Stimulated activated CD8-positive, alpha-beta memory T cell treated with anti-CD3 and anti-CD28 coated beads, Interleukin-12 subunit alpha, Interleukin-12 subunit beta, amount 100 ng/mL, for 24 hours (primary cell): ENCODE measurements around the gene OPTC.

Experiments used
- DNase-seq: peaks from one replicate; pipeline ENCODE4 v3.0.0-alpha.2; 2020; ENCODE audit errors: extremely low read depth

Gene OPTC

GRCh38 chr1:203491664-203492063 lies 2.3 kb upstream of the OPTC start:
- no peak for DNase-seq

- DNase-seq = no peak
These were observed 1.7 kb upstream of the OPTC start for GRCh38 chr1:203492082-203492747.

GRCh38 chr1:203492748-203493130 lies 1.2 kb upstream of the OPTC start:
- no peak for DNase-seq

- DNase-seq = no peak
These were observed 1.9 kb downstream of the OPTC start for GRCh38 chr1:203495845-203496244.

GRCh38 chr1:203497269-203497777 lies 3.4 kb downstream of the OPTC start:
- no peak for DNase-seq

GRCh38 chr1:203499643-203500278 lies 5.8 kb downstream of the OPTC start:
- DNase-seq = no peak

- no peak for DNase-seq
These were observed 6.3 kb downstream of the OPTC start for GRCh38 chr1:203500279-203500678.

GRCh38 chr1:203503836-203504235 lies 9.9 kb downstream of the OPTC start:
- no peak for DNase-seq

GRCh38 chr1:203504400-203505250 lies 10.7 kb downstream of the OPTC start:
- DNase-seq = peak; percentile 32

GRCh38 chr1:203505526-203506204 lies 11.7 kb downstream of the OPTC start:
- no peak for DNase-seq

- no peak for DNase-seq
These were observed 13.1 kb downstream of the OPTC start for GRCh38 chr1:203506858-203507626.

- no peak for DNase-seq
These were observed 13.8 kb downstream of the OPTC start for GRCh38 chr1:203507759-203508158.

GRCh38 chr1:203508463-203509073 lies 14.6 kb downstream of the OPTC start:
- DNase-seq = no peak

- DNase-seq = no peak
These were observed 15.2 kb downstream of the OPTC start for GRCh38 chr1:203509135-203509534.

GRCh38 chr1:203511513-203511912 lies 17.6 kb downstream of the OPTC start:
- DNase-seq = no peak

GRCh38 chr1:203511930-203512329 lies 18.0 kb downstream of the OPTC start:
- DNase-seq = no peak

- no peak for DNase-seq
These were observed 18.5 kb downstream of the OPTC start for GRCh38 chr1:203512517-203512847.

GRCh38 chr1:203512848-203513584 lies 19.1 kb downstream of the OPTC start:
- no peak for DNase-seq

GRCh38 chr1:203513585-203514031 lies 19.7 kb downstream of the OPTC start:
- no peak for DNase-seq

GRCh38 chr1:203516184-203516583 lies 22.2 kb downstream of the OPTC start:
- no peak for DNase-seq
